Lung microvascular endothelial cell (primary cell): ENCODE results near the gene S1PR2. TPM values are rescaled to one million over a fixed set of nuclear protein-coding genes. Genes with fewer than 3 reads are reported as not detected.
"Not testable (repeated sequence)": the region's sequence is repeated elsewhere in the genome, so short reads cannot be mapped to it uniquely, and the experiment has no call there.

Experiments
- DNase-seq, 2 donors: peaks; one replicate each; pipeline versions ENCODE4 v3.0.0 to v3.0.0-alpha.2; 2010; ENCODE audit warnings: low read depth in 2 of 2
- total RNA-seq: library from RNA; depleted of rRNA; stranded (reverse); fragments of >200 nt; gene quantifications from 2 replicates; pipeline ENCODE4 v1.2.1, GENCODE V29; 2014

S1PR2 gene
- total RNA-seq, 1 donor from 2014 or later = 0.20 TPM

- DNase-seq = peak in 1 of 2 donors; percentile 23
Measured at GRCh38 chr19:10255358-10255757, 24.2 kb upstream of the S1PR2 start.

GRCh38 chr19:10254244-10254643 lies 23.1 kb upstream of the S1PR2 start:
- no peak for DNase-seq

GRCh38 chr19:10252707-10253106 lies 21.6 kb upstream of the S1PR2 start:
- no peak for DNase-seq

- DNase-seq = peak; percentile 99
Measured at GRCh38 chr19:10251792-10252694, 20.9 kb upstream of the S1PR2 start, which contains the start of gene MRPL4. Gene MRPL4, plus strand, starts transcription at chr19:10252214. Its CDS starts 40 bp downstream, at chr19:10252254.

GRCh38 chr19:10246511-10246910 lies 15.4 kb upstream of the S1PR2 start:
- no peak for DNase-seq

GRCh38 chr19:10245189-10245939 lies 14.2 kb upstream of the S1PR2 start:
- DNase-seq = no peak

- DNase-seq = no peak
Measured at GRCh38 chr19:10243606-10244005, 12.5 kb upstream of the S1PR2 start.

GRCh38 chr19:10241826-10242449 lies 10.8 kb upstream of the S1PR2 start:
- DNase-seq = not testable (repeated sequence)

- DNase-seq = no peak
Measured at GRCh38 chr19:10238172-10238783, 7.1 kb upstream of the S1PR2 start.

GRCh38 chr19:10237702-10238101 lies 6.6 kb upstream of the S1PR2 start:
- DNase-seq = no peak

- not testable (repeated sequence) for DNase-seq
Measured at GRCh38 chr19:10235409-10235808, 4.3 kb upstream of the S1PR2 start.

- DNase-seq = no peak
Measured at GRCh38 chr19:10235003-10235402, 3.9 kb upstream of the S1PR2 start.

GRCh38 chr19:10233946-10234345 lies 2.8 kb upstream of the S1PR2 start:
- DNase-seq = no peak

- no peak for DNase-seq
Measured at GRCh38 chr19:10231612-10232228, 589 bp upstream of the S1PR2 start.

GRCh38 chr19:10230173-10230860 lies 814 bp downstream of the S1PR2 start:
- peak; percentile 7 to 13 for DNase-seq

- peak; percentile 46 to 55 for DNase-seq
Measured at GRCh38 chr19:10228920-10229319, 2.2 kb downstream of the S1PR2 start.

- no peak for DNase-seq
Measured at GRCh38 chr19:10228393-10228792, 2.7 kb downstream of the S1PR2 start.

- no peak for DNase-seq
Measured at GRCh38 chr19:10227026-10227971, 3.8 kb downstream of the S1PR2 start.

- DNase-seq = no peak
Measured at GRCh38 chr19:10226376-10227025, 4.6 kb downstream of the S1PR2 start.
